ENCODE measurements around the gene SNAI3.

SNAI3 gene

GRCh38 chr16:88636488-88637265, 49.6 kb downstream of the SNAI3 start:
- no peak for DNase-seq (ENCODE audit: low read depth in 2 of 2, low spot score in 1 of 2)

- DNase-seq (ENCODE audit: low read depth in 2 of 2, low spot score in 1 of 2), result no peak
Observed at GRCh38 chr16:88635671-88636319, 50.5 kb downstream of the SNAI3 start.

- no peak for DNase-seq (ENCODE audit: low read depth in 2 of 2, low spot score in 1 of 2)
Observed at GRCh38 chr16:88634994-88635670, 51.2 kb downstream of the SNAI3 start.

GRCh38 chr16:88634141-88634993, 51.9 kb downstream of the SNAI3 start:
- DNase-seq (ENCODE audit: low read depth in 2 of 2, low spot score in 1 of 2), result peak in 1 of 2 donors; percentile 48

- peak in 1 of 2 donors; percentile 66 for DNase-seq (ENCODE audit: low read depth in 2 of 2, low spot score in 1 of 2)
Observed at GRCh38 chr16:88633684-88634140, 52.6 kb downstream of the SNAI3 start.

GRCh38 chr16:88632587-88632930, 53.7 kb downstream of the SNAI3 start:
- no peak for DNase-seq (ENCODE audit: low read depth in 2 of 2, low spot score in 1 of 2)

GRCh38 chr16:88631920-88632586, 54.3 kb downstream of the SNAI3 start:
- DNase-seq (ENCODE audit: low read depth in 2 of 2, low spot score in 1 of 2), result no peak

- no peak for DNase-seq (ENCODE audit: low read depth in 2 of 2, low spot score in 1 of 2)
Observed at GRCh38 chr16:88631384-88631783, 54.9 kb downstream of the SNAI3 start.

GRCh38 chr16:88630941-88631340, 55.4 kb downstream of the SNAI3 start:
- no peak for DNase-seq (ENCODE audit: low read depth in 2 of 2, low spot score in 1 of 2)

- no peak for DNase-seq (ENCODE audit: low read depth in 2 of 2, low spot score in 1 of 2)
Observed at GRCh38 chr16:88630433-88630832, 55.9 kb downstream of the SNAI3 start.

- no peak for DNase-seq (ENCODE audit: low read depth in 2 of 2, low spot score in 1 of 2)
Observed at GRCh38 chr16:88629835-88630234, 56.5 kb downstream of the SNAI3 start.

GRCh38 chr16:88628512-88628974, 57.8 kb downstream of the SNAI3 start:
- no peak for DNase-seq (ENCODE audit: low read depth in 2 of 2, low spot score in 1 of 2)

Data from stimulated activated CD8-positive, alpha-beta memory T cell treated with anti-CD3 and anti-CD28 coated beads, Interleukin-4, amount 100 ng/mL, for 4 hours (primary cell).